ENCODE data around the gene CSF3. TPM values are rescaled to one million over a fixed set of nuclear protein-coding genes. Genes with fewer than 3 reads are reported as not detected.

Gene CSF3
- total and polyA plus RNA-seq, 5 donors, result 0.40 to 0.97 (median 0.58) TPM; not detected in 2

Small RNA genes within 50 kb of the gene (microRNA-seq; reads per million reads assigned to microRNA genes)
- gene MIR6884, result 0 reads per million in 2 donors

Other genes with a start within 250 kb of the CSF3 start
- 1 to 10 TPM in 1 of 4 donors, under 1 TPM in 3; 0.28 to 1.3 (median 0.71) TPM for gene IKZF3, start 151.1 kb upstream of the CSF3 start, total RNA-seq
- gene IKZF3, start 151.1 kb upstream of the CSF3 start, polyA plus RNA-seq, result 0.14 TPM
- not detected for gene ZPBP2, start 147.2 kb upstream of the CSF3 start, total RNA-seq
- gene ZPBP2, start 147.2 kb upstream of the CSF3 start, polyA plus RNA-seq, result not detected
- gene GSDMB, start 96.8 kb upstream of the CSF3 start, total RNA-seq, result 1 to 10 TPM; 1.9 to 2.9 (median 2.4) TPM
- gene GSDMB, start 96.8 kb upstream of the CSF3 start, polyA plus RNA-seq, result 1.8 TPM
- gene ORMDL3, start 87.8 kb upstream of the CSF3 start, total RNA-seq, result 10 to 100 TPM; 37.0 to 42.3 (median 39.3) TPM
- 46.6 TPM for gene ORMDL3, start 87.8 kb upstream of the CSF3 start, polyA plus RNA-seq
- not detected for gene LRRC3C, start 87.7 kb upstream of the CSF3 start, total RNA-seq
- not detected for gene LRRC3C, start 87.7 kb upstream of the CSF3 start, polyA plus RNA-seq
- gene GSDMA, start 52.4 kb upstream of the CSF3 start, total RNA-seq, result under 1 TPM in 3 of 4 donors, not detected in 1; 0.29 to 0.97 (median 0.53) TPM
- gene GSDMA, start 52.4 kb upstream of the CSF3 start, polyA plus RNA-seq, result not detected
- gene PSMD3, start 34.6 kb upstream of the CSF3 start, total RNA-seq, result 10 to 100 TPM; 80.0 to 83.1 (median 81.1) TPM
- 85.8 TPM for gene PSMD3, start 34.6 kb upstream of the CSF3 start, polyA plus RNA-seq
- gene MED24, start 39.0 kb downstream of the CSF3 start, total RNA-seq, result 10 to 100 TPM; 54.3 to 60.5 (median 54.7) TPM
- gene MED24, start 39.0 kb downstream of the CSF3 start, polyA plus RNA-seq, result 45.1 TPM
- 10 to 100 TPM; 80.6 to 99.5 (median 95.9) TPM for gene THRA, start 47.5 kb downstream of the CSF3 start, total RNA-seq
- gene THRA, start 47.5 kb downstream of the CSF3 start, polyA plus RNA-seq, result 73.3 TPM
- gene NR1D1, start 85.1 kb downstream of the CSF3 start, total RNA-seq, result 10 to 100 TPM; 10.2 to 25.1 (median 18.8) TPM
- gene NR1D1, start 85.1 kb downstream of the CSF3 start, polyA plus RNA-seq, result 12.3 TPM
- 10 to 100 TPM; 53.6 to 57.3 (median 55.2) TPM for gene MSL1, start 106.5 kb downstream of the CSF3 start, total RNA-seq
- gene MSL1, start 106.5 kb downstream of the CSF3 start, polyA plus RNA-seq, result 44.8 TPM
- gene CASC3, start 125.1 kb downstream of the CSF3 start, total RNA-seq, result 10 to 100 TPM; 50.2 to 56.7 (median 50.7) TPM
- 23.4 TPM for gene CASC3, start 125.1 kb downstream of the CSF3 start, polyA plus RNA-seq
- 1 to 10 TPM; 2.7 to 5.6 (median 4.1) TPM for gene RAPGEFL1, start 162.0 kb downstream of the CSF3 start, total RNA-seq
- gene RAPGEFL1, start 162.0 kb downstream of the CSF3 start, polyA plus RNA-seq, result 3.8 TPM
- gene WIPF2, start 203.9 kb downstream of the CSF3 start, total RNA-seq, result 10 to 100 TPM; 11.1 to 14.6 (median 13.5) TPM
- gene WIPF2, start 203.9 kb downstream of the CSF3 start, polyA plus RNA-seq, result 8.2 TPM